GM19240 (cell line): Measurements from ENCODE around the gene PUDP.
A peak's percentile ranks its signal among the peaks of the same experiment; 100 is the strongest.
"Not testable (repeated sequence)": the region's sequence is repeated elsewhere in the genome, so short reads cannot be mapped to it uniquely, and the experiment has no call there.

Experiments
- DNase-seq: peaks from one replicate; pipeline ENCODE4 v3.0.0; 2011; ENCODE audit warnings: low spot score; ENCODE audit not compliant: insufficient read length

Gene PUDP

DNA sequence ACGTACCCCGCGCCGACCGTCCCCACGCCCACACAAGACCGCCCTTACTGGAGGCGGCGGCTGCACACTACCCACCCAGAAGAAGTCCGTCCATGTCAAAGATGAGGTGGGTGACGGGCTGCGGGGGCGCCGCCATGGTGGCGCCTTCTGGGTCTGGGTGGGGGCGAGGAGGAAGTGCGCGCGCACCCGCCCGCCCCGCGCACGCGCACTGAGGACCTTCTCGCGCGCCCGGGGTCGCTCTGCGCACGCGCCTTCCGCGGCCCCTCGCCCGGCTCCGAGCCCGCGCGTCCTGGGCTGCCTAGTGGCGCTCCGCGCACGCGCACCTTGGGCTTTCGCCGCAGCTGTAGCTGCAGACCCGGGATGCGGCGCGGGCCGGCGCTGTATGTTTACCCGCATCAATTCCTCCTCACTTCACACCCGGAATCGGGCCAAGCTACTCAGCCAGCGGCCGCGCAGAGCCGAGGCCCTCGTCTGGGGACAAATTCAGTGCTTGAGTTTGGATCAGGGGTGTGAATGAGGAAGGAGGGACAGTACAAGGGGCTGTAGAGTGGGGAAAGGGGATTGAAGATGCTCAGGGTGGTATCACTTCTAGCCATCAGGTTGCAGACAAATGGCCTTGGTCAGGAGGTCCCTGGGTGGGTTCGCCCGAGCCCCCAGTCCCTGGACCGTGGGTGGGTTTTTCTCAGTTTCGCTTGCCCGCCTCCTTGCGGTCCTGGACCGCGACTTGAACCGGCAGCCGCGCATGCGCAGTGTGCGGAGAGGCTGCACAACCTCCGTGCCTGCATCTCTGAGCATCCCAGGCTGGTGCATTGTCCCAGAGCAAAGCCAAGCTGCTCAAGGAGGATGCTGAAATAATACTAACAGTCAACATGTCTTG, at the start of gene PUDP:
PUDP (minus strand) TSS at position 176 of the 877 bp plus-strand sequence; CDS start at position 136, 40 bp downstream.
- peak; percentile 75 for DNase-seq

DNA sequence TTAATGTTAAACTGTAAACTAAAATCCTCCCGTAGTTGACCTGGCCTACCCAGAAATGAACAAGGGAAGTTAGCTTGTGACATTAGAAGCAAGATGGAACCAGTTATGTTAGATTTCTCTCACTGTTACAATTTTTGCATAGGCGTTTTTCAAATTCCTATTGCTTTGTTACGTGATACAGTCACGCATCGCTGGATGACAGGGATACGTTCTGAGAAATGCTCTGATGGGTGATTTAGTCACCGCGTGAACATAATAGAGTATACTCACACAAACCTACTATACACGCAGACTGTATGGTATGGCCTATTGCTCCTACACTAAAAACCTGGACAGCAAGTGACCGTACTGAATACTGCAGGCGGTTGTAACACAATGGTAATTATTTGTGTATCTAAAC, 46.7 kb upstream of the PUDP start:
- DNase-seq: no peak

DNA sequence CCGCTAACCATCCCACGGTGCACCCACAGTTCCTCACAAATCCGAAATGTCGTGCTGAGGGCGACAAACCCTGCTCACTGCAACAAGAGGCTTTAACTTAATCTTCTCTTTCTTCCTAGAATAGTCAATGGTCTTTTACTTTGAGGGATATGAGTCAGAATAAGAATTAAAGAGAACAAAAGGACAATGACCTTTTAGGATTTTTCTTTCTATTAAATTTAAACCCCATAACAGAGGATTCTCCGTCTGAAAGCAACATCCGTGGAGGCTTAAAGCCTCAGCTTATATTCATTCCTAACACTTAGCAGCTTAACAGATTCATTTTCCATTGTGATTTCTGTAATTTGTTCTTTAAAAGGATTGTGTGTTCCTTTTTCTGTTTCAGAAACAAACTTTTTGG, 44.9 kb upstream of the PUDP start:
- DNase-seq: no peak

DNA sequence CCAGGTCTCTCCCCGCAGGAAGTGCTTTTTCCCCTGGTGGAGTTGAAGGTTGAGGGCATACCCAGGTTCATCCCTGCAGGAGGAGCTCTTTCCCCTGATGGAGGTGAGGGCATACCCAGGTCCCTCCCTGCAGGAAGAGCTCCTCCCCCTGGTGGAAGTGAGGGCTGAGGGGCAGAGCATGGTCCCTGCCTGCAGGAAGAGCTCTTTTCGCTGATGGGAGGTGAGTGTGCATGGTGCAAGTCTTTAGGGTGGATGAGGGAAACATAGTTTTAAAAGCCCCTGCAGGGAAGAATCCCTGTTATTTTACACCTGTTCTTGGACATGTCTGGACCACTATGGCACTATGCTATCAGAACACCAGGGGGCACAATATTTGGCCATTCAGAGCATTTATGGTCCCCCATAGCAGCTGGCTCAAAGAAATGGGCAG, 43.7 kb upstream of the PUDP start:
- no peak for DNase-seq

DNA sequence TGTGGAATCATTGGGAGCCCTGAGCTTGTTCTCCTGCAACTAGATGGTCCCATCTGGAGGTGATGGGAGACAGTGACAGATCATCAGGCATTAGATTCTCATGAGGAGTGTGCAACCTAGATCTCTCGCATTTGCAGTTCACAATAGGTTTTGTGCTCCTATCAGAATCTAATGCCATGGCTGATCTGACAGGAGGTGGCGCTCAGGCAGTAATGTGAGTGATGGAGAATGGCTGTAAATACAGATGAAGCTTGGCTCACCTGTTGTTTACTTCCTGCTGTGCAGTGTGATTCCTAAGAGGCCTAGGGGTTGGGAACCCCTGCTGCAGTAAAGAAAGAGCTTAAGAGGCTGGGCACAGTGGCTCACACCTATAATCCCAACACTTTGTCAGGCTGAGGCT, 42.2 kb upstream of the PUDP start:
- no peak for DNase-seq

DNA sequence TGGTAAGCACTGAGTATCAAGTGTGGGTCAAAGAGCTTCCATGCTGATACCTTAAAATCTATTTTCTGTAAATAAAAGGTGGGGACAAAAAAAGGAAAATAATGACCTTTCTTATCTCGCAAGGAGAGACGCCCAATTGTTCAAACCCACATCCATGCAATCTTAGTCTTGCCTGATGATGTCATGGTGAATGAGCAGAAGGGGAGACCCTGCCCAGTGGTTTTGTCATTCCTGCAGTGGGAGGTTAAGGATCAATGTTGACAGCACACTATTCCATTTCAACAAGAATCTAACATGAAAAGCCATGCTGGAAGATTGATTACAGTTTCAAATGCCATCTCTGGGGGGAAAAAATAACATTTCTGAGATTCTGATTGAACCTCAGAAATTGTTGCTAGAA, 40.7 kb upstream of the PUDP start:
- no peak for DNase-seq

DNA sequence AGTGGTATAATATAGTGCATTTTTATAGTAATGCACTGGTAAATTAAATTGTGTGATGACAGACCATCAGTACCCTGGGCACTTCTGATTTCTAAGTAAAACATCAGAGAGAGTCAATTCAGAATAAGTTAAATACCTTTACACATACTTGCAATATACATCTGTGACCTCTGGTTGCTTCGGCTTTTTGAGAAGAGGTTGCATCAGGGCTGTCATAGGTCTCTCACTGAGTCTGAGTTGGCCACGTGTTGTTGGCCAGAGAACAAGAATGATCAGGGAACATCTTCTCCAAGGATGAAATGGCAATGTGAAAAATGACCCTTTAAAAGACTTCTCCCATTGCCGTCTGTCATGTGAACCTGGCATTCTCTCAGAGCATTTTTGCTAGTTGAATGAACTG, 36.9 kb upstream of the PUDP start:
- DNase-seq: no peak

DNA sequence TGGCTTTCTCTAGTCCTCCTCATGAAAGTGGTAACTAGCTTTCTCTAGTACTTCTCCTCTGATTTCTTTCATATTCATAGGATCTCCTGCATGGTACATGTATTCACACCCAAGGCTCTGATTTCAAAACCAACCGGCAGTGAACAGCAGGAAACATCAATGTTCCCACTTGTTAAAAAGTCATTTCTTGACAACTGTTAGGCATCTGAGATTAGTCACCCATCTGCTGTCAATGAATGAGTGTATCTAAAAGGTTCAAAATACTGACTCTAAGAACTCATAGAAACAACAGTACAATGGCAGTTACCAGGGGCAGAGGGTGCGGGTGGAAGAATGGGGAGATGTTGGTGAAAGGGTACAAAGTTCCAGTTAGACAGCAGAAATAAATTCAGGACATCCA, 31.5 kb upstream of the PUDP start:
- DNase-seq: no peak

DNA sequence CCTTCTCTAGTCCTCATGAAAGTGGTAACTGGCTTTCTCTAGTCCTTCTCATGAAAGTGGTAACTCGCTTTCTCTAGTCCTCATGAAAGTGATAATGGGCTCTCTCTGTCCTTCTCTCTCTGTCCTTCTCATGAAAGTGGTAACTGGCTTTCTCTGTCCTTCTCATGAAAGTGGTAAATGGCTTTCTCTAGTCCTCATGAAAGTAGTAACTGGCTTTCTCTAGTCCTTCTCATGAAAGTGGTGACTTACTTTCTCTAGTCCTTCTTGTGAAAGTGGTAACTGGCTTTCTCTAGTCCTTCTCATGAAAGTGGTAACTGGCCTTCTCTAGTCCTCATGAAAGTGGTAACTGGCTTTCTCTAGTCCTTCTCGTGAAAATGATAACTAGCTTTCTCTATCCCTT, 30.9 kb upstream of the PUDP start:
- not testable (repeated sequence) for DNase-seq

DNA sequence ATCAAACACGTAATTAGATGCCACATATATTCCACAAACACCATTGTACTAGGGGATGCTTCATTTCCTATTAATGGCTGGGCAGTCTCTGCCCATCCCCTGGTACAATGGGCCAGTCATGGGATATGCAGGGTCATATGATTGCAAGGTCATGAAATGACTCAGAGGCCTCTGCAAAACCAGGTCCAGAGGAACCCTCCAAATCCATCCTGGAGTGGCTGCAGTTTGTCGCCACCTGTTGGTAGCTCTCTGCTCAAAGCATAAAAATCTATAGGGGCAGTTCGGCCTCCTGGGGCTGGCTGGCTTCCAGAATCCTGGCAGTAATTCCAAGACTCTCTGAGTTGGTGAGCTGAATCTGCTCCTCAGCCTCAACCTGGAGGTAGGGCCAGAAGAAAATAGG, 22.9 kb upstream of the PUDP start:
- DNase-seq: no peak

DNA sequence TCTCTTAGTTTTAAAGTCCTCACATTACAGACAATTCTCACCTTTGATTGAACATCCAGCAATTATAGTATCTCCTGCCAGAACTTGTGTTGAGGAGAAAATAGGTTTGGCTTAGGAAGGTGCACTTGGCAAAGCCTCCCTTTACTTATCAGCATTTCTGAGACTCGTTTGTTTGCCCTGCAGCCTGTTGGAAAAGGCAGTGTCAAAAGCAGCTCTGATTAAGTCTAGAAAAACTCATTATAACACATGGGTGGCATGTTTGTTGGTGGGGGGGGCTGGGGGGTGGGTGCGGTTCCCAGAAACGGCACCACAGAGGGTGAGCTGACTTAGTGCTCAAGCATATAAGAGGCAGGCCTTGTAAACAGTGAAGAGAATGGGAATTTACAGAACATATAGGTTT, 21.7 kb upstream of the PUDP start:
- DNase-seq: no peak

DNA sequence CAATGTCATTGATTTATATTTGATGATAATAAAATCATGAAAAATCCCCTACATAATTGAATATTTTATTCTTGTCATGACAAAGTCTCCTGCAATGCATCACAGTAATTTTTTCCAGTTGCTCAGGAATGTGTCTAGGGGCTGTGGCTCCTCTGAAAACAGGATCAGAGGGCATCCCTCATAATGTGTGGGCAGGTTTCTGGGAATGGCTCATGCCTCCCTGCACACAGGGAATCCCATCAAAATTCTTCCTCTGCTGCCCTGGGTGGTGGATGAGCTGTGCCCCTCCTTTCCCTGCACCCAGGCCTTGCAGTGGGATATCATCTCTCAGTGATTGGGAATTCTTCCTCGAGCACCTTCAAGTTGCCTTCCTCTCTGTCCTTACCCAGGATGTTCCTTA, 20.4 kb upstream of the PUDP start:
- DNase-seq: no peak

DNA sequence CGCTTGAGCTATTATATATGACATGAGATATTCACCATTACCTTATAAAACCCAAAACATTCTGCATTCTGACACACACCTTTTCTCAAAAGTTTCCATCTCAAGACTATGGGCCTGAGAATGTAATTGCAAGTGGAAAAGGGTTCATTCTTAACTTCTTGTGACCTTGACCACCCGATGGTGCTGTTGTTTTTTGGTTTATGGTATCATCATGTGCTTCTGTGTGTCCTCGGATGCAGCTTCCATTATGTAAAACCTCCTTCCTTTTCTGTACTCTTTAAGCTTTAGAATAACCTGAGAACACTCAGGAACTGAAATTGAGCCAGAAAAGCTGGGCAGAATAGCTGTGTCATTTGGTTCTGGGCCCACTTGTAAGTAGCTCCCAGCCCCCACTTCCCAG, 16.2 kb upstream of the PUDP start:
- DNase-seq: no peak

DNA sequence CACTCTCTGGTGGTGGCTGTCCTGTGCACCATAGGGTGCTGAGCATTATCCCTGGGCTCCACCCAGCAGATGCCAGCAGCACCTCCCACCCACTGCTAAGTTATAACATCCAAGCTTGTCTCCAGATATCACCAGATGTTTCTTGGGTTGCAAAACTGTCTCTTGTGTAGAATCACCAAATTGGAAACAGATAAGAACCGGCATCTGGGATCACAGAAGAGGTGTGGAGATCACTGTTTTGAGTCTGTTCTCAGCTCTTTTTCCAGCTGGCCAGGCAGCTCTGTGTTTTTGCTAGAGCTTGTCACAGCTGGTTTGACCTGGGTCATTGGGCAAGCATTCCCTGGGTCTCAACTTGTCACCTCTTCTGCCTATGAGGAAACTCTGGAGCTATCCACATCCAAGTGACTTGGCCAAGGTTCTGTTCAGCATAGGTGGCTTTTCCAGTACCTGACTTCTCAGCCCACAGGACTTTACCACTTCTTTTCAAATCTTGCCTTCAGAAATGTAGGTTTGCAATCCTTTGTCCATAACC, 15.3 kb upstream of the PUDP start:
- no peak for DNase-seq

DNA sequence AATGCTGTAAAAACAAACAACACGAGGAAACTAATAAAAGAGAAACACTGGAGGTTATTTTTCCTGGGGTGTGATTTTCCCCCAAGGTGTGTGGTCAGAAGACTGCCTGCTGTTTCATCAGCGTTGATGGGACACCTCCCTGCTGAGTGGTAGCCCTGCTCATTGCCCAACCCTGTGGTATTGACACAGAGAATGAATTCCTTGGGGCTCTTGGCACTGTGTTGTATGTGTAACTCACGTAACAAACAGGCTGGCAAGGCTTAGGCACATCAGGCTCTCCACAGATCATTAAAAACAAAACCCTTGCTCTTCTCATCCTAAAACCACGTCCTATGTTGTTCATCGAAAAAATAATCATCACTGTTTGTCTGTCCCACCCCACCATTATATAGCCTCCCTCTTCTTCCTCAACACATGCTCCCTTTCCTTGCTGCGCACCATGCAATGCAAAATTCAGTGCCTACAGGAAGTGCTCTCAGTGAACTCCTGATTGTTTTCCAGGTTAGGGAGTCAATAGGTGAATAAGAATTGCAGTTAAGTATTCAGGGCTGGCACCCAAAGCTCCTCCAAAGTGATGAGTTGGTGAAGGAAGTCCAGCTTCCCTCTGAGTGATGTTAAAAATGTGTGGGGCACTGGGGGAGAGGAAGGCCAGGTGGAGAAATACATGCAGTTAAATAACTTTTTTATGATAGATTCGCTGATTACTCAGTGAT, 11.4 kb upstream of the PUDP start:
- DNase-seq: no peak

DNA sequence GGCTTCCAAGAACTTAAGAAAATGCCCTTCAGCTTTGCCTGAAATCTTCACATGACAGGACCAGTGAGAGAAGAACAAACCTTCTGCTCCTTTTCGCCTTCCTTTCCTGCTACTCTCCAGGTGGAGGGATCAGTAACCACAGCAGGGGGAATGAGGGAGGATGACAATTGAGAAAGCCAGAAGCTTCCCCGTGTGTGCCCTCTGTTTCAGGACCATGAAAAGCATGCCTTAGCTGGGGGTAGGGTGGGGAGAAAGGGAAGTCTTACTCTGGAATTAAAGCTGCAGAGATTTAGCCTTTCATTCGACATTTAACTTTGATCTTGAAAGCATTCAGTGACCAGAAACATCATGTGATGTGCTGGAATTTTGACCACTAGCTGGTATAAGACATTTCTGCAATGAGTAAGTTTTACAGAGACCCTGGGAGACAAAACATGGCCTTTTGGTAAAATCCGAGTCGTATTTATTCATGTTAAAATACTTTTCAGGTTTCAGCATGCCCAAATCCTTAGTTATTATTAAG, 10.6 kb upstream of the PUDP start:
- no peak for DNase-seq

DNA sequence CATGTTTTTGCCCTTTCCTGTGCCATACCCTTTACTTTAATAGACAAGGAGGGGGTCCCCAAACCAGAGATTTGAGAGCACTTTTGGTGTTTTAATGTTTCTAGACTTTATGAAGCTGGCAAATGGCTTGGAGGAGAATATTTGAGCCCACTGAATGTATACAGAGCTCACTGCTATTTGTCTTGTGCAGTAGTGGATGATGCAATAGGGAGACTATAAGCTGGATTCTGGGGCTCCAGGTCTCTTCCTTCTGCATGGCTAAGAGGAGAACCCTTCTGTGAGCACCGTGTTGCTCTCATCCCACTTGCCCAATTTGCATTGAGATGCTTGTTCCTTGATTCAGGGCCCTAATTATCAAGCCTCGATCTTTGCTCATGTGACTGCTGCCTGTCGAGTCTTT, 8.9 kb upstream of the PUDP start:
- DNase-seq: no peak

DNA sequence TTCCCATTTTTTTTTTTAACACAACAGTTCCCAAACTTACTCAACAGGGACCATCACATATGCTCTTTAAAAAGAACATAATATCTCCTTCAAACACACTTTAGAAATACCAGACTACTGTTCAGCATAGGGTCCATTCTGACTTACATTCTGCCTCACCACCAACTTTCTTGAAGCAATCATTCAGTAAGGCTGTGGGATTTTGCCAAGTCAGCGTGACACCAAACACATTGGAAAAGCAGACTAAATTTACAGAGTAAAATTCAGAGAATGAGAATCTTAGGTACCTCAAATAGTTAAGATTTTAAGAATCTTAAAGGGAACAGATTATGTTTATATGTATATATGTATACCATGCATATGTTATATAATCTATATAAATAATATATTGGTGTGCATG, 7.2 kb upstream of the PUDP start:
- no peak for DNase-seq

DNA sequence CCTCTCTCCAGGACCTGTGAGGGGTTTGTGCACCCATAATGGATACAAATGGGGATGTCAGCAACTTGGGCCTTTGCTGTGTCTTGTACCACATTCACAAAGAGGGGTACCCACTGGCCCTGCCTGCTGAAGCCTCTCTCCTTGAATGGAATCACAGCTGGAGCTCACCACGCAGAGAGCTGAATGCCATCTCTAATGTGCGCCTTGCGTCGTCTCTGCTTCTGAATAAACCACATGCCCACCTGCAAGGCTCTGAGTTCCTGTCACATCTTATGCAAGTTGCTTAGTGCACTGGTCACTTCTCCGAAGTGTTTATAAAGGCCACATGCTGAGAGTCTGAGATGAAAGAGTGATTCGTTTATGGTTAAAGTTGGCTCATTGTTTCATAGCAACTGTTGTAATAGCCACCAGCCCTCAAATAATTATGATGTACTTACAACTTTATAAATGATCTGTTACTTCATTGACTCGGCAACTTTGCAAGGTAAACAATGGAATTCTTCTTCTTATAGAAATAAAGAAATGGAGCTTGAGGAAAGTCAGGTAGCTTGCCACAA, 6.2 kb upstream of the PUDP start:
- DNase-seq: no peak

DNA sequence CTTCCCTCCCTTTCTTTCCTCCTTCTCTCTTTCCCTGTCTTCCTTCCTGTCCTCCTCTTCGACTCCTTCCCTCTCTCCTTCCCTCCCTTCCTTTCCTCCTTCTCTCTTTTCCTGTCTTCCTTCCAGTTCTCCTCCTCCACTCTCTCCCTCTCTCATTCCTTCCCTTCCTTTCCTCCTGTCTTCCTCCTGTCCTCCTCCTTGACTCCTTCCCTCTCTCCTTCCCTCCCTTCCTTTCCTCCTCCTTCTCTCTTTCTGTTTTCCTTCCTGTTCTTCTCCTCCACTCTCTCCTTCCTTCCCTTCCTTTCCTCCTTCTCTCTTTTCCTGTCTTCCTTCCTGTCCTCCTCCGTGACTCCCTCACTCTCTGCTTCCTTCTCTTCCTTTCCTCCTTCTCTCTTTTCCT, 5.3 kb upstream of the PUDP start:
- DNase-seq: no peak

DNA sequence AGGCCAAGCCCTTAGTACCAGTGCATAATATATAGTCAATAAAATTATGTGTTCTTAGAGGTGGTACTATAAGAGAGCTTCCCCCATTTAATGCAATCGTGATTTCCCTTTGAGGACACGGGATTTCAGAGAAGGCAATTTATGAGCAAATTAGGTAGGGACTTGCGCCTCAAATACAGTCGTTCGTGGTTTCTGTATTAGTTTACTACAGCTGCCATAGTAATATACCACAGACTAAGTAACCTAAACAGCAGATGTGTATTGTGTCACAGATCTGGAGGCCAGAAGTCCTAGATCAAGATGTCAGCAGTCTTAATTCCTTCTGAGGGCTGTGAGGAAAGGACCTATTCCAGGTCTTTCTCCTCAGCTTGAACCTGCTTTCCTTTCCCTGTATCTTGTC, 1.5 kb upstream of the PUDP start:
- no peak for DNase-seq

DNA sequence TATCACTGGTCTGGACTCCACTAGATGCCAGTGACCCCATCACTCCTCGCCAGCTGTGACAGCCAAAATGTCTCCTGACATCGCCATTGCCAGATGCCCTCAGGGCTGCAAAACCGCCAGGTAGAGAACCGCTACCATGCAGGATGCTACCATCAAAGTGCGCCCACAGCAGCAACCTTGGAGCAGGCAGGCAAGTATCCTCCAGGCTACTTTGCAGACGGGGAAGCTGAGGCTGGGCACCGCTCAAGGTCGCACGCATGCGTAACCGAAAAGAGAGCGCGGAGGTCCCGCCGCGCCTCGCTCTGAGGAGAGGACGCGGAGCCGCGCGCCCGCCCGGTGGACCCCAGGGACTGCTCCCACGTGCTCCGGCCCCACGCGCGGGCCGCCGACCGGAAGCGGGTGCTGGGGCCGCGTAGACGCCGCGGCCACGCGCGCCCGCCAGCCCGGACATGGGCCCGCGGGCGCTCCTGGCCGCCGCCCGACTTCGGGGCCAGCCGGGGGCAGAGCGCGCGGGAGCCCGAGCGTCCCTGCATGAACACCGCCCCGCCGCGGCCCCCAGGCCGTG, 458 bp downstream of the PUDP start, which contains the start of gene STS:
STS (plus strand) TSS at position 300 of the 565 bp plus-strand sequence. CDS start 105,488 bp downstream, outside the sequence.
- peak; percentile 14 for DNase-seq
